ENCODE measurements around the gene TRIM13.

GRCh38 chr13:50012396-50013169, 15.7 kb downstream of the TRIM13 start:
- TF ChIP-seq CTCF (IDR thresholded peaks at IDR 0.05) (no peak), POLR2AphosphoS5 (IDR thresholded peaks at IDR 0.05) (no peak), POLR2A (IDR thresholded peaks at IDR 0.05) (no peak)
